Suppressor macrophage (primary cell): ENCODE results near the gene SIRT5.

Experiments
- DNase-seq, 4 experiments: peaks; one replicate each; pipeline ENCODE4 v3.0.0-alpha.2; 2020 to 2022
- total RNA-seq, 17 experiments: gene quantifications; one replicate each; lab custom pipeline; 2026; ENCODE audit warnings: mixed read lengths in 6 of 17, inconsistent platforms in 3 of 17; lab: John Stamatoyannopoulos, UW

SIRT5 gene
- total RNA-seq = 1.7 to 19.7 (median 10.1) reads per million in 17 experiments

DNA sequence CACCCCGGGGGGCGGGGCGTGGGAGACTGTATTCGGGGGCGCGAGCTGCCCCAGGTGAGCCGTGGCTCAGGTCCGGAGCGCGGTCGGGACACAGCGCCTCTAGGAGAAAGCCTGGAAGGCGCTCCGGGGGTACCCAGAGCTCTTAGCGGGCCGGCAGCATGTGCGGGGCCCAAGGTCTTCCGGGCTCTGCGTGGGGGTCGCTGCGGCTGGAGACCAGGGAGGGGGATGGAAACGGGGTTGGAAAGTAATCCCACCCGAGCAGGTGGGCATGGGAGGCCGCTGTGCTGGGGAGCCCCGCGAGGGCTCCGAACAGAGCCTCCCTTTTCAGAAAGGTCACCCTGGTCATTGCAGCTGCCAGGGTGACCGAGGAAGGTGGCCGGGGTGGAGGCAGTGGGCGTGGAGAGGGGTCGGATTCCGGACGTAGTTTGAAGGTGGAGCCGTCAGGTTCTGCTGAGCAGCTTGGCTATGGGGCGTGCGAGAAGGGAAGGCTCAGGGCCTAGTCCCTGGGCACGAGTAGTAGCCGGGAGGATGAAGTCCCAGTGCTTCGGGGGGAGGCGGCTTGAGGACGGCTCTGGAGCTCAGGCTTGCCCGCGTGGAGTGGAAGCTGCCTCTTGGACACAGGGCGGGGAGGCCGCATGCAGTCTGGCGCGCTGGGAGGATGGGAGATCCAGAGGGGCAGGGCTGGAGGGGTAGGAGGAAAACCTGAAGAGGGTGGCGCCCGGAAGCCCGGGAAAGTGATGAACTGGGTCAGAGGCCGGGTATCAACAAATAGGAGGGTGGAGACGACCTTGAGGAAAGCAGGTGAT lies at the start of gene SIRT5:
TSS of gene SIRT5 (plus strand) at position 31 of the 806 bp plus-strand sequence. CDS start 9,510 bp downstream, outside the sequence.
- peak; percentile 73 to 86 (median 80) for DNase-seq

DNA sequence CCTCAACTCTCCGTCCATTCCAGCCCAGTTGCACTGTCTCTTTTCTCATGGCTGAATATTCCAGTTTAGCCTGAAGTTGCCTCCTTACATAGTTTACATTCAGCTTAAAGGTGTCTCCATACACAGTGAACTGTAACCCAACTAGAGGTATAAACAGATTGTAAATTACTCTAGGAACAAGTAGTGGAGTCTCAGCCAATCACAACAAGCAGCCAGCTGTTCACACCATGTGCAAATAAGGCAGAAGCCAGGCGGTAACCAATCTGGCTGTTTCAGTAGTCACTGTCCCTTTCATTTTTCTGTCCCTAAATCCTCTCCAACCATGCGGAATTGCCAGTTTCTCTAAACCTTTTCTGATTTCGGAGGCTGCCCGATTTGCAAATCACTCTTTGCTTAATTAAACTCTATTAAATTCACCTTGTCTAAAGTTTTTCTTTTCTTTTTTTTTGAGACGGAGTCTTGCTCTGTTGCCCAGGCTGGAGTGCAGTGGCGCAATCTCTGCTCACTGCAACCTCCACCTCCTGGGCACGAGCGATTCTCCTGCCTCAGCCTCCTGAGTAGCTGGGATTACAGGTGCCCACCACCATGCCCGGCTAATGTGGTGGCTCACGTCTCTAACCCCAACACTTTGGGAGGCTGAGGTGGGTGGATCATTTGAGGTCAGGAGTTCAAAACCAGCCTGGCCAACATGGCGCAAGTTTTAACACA lies 49.4 kb upstream of the SIRT5 start:
- DNase-seq = no peak

DNA sequence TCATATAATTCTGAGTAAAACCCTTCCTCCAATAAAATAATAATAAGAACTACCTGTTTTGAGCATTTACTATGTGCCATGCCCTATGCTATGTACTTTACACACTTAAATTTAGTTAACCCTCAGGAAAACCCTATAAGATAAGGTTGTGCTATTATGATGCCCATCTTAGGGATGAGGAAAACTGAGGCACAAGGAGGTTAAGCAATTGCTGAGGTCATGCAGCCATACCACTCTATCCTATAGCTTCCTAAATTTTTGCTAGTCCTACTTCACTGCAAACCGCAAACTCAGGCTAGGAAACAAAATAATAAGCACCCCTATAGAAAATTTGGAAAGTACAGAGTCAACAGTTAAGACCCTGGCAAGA lies 48.1 kb upstream of the SIRT5 start:
- DNase-seq = peak in 1 of 4 experiments; percentile 70

DNA sequence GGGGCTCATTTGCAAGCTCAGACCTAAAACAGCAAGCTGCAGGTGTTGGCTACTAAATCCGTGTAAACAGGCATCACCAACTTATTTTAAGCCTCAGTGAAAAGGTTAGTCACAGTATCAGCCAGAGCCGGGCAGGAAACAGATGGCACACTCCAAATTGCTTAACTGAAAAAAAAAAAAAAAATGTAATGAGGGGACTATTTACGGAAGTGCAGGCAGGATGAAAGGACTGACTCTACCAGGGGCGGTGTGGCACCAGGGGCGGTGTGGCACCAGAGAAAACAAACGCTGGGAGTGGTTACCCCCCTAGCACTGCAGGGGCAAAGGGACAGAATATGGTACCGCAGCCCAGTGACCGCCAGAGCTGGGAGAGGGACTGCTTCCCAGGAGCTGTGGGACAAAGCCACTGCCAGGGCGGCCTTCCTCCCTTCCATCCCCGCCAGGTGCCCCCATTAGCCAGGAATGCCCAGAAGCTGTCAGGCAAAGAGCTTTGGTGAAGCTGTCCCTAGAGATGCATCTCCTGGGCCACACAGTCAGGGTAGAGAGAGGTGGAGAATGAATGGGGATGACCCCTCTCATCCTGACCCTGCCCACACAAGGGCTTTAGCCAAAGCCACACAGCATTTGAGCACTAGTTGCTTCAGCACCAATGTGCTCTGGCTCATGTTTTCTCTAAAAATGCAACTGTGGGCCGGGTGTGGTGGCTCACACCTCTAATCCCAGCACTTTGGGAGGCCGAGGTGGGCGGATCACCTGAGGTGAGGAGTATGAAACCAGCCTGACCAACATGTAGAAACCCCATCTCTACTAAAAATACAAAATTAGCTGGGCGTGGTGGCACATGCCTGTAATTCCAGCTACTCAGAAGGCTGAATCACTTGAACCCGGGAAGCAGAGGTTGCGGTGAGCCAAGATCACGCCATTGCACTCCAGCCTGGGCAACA lies 47.4 kb upstream of the SIRT5 start:
- DNase-seq = peak; percentile 74 to 93 (median 87)

DNA sequence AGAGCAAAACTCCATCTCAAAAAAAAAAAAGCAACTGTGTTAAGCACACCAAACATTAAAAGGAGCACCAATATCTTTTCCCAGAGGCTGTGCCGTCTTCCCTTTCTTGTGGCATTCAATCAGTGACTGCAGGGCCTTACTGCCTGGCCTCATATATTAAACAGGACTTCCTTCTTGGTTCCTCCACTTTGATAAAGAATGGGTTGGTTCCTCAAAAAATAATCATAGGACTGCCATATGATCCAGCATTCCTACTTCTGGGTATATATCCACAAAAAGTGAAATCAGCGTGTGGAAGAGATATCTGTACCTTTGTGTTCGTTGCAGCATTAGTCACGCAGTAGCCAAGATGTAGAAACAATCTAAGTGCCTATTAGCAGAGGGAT lies 46.7 kb upstream of the SIRT5 start:
- peak; percentile 48 to 75 (median 62) for DNase-seq

DNA sequence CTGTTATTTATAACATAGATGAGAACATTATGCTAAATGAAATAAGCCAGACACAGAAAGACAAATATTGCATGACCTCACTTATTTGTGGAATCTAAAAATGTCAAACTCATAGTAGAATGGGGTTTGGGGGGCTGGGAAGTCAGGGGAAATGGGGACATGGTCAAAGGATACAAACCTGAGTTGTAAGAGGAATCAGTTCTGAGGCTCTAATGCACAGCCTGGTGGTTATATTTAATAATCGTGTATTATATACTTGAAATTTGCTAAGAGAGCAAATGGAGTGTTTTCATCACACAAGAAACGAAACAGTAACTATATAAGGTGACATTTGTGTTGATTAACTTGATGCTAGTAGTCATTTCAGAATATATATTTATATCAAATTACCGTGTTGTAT lies 46.2 kb upstream of the SIRT5 start:
- peak in 1 of 4 experiments; percentile 20 for DNase-seq

DNA sequence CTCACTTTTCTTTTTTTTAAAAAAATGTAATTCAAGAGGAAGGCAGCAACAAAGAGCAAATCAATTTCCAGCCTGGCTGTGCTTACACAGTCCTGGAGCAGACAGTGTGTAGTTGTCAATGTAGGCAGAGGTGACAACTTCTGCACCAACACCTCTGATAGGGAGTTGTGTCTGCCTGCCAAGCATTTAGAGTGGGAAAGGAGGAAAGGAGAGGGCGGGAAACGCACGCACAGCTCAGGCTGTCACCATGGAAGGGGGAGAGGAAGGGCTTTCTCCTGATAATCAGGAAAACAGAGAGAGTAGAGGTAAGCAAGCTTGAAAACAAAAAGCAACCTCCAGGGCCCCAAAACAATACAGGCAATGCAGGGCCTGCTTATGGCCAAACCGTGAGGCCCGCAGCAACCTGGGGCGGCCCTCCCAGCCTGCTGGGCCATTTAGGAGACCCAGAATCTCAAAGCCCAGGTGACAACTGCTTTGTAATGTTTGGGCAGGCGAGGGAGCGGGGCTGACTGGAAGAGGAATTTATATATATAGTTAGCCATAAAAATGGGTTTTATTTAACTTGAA lies 45.5 kb upstream of the SIRT5 start:
- DNase-seq = no peak

DNA sequence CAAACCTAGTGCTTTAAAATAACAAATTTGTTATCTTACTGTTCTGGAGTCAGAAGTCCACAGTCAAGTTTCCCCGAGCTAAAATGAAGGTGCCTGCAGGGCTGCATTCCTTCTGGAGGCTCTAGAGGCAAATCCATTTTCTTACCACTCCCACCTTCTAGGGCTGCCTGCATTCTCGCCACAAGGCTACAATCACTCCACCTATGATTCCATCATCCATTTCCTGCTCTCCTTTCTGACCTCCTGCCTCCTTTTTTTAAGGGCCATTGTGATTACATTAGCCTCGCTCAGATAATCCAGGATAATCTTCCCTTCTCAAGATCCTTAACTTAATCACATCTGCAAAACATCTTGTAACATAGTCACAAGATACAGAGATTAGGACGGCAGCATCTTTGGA lies 42.4 kb upstream of the SIRT5 start:
- DNase-seq = no peak

DNA sequence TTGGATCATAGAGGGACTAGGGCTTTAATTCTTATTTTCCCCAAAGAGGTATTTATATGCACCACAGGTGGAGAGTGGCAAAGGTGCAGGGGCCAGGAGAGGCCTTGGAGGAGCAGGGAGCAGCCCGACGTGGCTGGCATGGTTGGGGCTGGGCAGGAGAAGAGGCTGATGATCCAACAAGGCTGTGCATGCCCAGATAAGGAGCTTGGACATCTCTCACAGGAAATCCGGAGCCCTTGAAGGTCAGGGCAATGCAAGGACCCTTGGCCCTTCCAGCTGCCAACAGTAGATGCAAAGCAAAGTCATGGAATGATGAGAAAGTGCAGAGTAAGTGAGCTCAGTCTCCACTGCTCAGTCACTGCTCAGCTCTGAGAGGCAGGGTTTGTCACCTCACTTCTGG lies 39.9 kb upstream of the SIRT5 start:
- DNase-seq = no peak

DNA sequence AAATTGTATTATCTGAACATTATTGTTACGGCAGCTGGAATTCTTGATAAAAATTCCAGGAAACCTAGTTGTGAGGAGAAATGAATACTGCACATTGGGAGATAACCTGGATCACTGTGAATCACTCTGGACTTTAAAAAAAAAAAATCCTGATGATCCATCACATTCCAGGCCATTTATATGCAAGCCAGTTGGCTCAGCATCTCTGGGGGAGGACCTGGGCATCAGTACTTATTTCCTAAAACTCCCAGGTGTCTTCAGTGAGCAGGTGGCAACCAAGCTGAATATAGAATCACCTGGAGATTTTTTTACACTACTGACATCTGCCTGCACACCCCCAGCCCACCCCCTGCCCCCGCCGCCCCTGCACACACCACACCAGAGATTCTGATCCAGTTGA lies 39.1 kb upstream of the SIRT5 start:
- DNase-seq = no peak

DNA sequence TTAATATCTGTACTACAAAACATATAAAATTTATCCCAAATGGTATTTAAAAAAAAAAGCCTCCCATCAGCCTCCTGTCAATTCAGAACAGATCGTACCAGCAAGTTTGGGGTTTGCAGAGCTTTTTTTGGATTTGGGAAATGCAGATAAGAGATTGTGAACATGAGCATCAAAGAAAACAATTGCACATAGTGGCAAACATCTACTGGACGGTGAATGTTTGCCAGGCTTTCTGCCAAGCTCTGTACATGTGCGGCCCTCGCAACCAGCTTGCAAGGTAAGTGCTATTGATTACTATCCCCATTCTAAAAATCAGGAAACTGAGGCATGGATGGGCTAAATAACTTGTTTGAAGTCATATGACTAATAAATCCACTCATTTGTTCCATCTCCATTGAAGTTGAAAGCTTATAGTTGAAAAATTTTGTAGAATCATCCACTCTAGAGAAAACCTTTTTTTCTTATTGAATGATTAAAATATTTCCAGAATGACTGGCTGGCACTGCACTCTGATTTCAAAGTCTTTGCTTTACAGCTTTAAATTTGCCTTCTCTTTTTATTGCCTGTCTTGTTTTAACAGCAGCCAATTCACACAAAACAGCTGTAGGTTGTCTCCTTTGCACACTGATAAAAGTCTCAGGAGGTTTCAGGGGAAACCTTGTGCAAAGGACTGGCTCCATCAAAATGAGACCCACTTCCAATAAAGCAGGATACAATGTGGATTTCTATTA lies 37.4 kb upstream of the SIRT5 start:
- DNase-seq = no peak

DNA sequence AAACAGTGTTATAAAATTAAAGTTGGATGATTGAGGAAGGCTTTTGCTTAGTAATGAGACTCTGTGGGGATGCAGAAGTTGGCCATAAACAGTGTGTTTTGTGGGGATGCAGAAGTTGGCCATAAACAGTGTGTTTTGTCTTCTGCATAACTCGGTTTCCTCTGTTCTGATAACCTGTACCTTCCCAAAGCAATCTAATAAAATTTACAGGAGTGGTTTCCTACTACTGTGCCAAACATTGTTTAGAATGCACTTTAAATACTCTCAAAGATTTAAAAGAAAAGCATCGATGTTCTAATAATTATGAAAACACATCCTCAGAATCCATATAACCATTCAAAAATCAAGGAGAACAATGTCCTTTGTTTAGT lies 36.9 kb upstream of the SIRT5 start:
- no peak for DNase-seq

DNA sequence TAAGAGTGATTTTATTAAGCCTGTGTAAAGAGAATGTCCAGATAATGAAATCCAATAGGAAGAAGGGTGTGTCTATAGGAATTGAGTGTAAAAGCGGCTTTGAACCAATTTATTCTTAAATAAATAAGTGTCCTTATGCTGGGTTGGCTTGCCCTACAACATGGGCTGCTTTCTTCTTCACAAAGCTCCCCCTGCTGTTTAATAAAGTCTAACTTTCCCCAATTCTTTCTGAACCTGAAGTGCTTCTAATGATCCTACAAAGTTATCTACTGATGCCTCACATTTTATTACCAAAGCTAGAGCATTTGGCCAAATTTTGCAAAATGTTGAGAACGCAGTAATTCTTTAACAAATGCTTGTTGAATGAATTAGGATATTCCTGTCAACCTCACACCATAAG lies 36.3 kb upstream of the SIRT5 start:
- DNase-seq = peak; percentile 25 to 71 (median 52)

DNA sequence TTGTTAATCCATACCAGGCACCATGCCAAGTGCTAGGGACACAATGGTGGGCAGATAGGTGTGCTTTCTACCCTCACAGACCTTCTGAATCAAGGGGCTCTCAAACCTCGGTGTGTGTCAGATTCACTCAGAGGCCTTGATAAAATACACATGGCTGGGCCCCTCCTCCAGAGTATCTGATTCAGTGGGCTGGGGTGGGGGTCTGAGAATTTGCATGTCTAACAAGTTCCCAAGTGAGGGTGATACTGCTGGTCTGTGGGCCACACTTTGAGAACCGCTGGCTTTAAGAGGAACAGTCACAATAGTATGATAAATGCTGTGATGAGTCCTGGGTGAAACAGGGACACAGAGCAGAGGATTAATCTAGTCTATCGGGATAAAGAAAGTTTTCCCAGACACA lies 35.8 kb upstream of the SIRT5 start:
- no peak for DNase-seq

DNA sequence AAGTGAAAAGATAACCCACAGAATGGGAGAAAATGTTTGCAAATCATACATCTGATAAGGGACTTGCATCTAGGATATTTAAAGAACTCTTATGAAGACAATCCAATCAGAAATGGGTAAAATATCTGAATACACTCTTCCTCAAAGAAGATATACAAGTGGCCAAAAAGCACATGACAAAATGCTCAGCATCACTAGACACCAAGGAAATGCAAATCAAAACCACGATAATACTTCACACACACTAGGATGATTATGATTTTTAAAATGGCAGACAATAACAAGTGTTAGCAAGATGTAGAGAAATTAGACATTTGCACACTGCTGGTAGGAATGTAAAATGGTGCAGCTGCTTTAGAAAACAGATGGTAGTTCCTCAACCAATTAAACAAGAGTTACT lies 34.8 kb upstream of the SIRT5 start:
- DNase-seq = no peak

DNA sequence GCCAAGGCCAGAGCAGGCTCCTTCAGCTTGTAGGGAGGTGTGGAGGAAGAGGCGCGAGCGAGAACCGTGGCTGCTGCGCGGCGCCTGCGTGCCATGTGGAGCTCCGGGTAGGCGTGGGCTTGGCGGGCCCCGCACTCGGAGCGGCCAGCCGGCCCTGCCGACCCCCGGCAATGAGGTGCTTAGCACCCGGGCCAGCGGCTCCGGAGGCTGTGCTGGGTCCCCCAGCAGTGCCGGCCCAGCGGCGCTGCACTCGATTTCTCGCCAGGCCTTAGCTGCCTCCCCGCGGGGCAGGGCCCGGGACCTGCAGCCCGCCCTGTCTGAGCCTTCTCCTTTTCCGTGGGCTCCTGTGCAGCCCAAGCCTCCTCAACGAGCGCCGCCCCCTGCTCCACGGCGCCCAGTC lies 32.9 kb upstream of the SIRT5 start:
- DNase-seq = no peak

DNA sequence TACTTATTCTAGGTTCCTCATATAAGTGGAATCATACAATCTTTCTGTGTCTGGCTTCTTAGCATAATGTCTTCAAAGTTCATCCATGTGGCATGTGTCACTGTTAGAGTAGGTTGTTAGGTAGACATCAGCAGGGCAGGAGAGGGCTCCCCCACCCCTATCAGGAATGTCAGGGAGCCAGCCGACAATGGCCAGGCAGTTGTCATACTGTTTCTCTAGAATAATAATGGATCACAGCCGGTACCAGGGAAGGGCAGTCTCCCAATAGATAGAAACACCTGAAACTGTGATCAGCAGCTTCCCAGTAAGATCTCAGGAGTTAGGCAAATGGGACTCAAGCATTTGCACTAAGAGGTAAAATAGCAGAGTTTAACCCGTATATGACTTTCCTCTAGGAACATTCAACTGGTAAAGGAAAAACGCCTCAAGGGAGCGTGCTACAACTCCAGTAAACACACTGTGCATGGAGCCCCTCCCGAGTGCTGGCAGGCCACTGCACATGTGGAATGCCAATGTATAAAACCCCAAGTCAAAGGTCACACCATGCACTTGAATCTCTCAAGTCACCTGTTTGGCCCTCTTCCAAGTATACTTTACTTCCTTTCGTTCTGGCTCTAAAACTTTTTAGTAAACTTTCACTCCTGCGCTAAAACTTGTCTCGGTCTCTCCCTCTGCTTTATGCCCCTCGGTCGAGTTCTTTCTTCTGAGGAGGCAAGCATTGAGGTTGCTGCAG lies 29.8 kb upstream of the SIRT5 start:
- no peak for DNase-seq

DNA sequence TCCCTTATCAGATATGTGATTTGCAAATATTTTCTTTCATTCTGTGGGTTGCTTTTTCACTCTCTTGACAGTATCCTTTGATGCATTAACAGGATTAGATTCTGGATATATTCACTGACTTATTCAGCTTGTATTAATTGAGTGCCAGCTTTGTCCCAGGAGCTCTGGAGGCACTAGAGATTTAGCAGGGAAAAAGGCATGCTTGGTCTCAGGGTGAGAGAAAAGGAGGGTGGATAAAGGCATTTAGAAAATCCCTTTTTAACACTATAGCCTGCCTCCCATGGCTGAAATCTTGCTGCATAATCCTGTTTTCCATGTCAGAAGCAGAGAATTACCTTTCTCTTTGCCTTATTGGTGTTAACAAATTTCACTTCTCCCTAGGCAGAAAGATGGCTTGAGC lies 28.5 kb upstream of the SIRT5 start:
- no peak for DNase-seq

DNA sequence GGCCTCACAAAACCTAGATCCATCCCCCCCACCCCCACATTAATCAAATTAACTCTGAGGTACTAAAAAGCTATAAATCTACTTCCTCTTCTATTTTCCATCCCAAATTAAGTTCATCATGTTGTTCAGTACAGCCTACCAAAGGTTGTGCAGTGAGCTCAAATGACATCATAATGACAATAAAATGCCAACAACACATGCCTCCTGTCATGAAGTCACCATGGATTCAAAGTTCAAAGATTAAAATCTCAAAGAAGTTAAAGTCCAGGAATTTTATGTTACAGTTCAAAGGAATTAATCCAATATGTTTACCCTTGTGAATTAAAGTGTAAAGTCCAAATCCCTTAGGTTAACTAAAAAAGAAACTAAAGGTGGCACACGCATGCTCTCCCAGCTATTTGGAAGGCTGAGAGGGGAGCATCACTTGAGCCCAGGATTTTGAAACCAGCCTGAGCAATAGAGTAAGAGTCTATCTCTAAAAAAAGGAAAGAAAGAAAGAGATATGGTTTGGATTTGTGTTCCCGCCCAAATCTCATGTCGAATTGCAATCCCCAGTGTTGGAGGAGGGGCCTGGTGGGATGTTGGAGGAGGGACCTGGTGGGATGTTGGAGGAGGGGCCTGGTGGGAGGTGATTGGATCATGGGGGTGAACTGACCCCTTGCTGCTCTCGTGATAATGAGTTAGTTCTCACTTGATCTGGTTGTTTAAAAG lies 25.7 kb upstream of the SIRT5 start:
- no peak for DNase-seq

DNA sequence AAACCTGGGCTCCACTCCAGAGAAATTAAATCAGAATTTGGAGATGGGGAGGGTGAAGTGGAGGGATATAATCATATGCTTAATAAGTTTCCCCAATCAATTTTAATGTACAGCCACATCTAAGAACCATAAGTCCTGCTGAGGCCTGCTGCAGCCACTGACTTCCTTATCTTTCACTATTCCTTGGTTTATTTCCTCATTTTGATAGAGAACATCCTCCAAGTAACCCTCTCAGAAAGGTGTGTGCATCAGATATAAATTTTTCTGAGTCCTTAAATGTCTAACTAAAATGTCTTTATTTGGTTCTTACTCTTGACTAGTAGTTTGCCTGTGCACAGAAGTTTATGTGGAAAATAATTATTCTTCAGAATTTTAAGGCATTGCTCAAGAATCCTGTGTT lies 23.7 kb upstream of the SIRT5 start:
- DNase-seq = peak; percentile 15 to 41 (median 19)

DNA sequence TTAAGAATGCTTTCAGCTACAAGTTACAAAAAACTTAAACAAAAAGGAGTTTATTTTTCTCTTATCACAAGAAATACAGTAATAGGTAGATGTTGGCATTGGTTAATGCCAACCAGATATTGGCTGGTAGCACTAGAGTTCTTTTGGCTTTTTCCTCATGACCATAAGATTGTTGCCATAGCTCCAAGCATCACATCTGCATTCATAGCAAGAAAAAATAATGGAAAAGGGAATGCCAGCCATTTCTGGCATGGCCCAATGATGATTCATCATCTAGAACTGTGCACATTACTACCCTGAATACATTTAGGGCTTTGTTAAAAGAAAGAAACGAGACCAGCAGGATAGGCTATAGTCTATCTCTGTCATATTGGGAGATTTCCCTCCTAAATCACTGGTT lies 20.8 kb upstream of the SIRT5 start:
- DNase-seq = no peak
